HEK293T (cell line): ENCODE data around the gene HEATR5A.
"Not testable (repeated sequence)": the region's sequence is repeated elsewhere in the genome, so short reads cannot be mapped to it uniquely, and the experiment has no call there.

Experiments used
- CTCF ChIA-PET: fragments of 350-600 bp; formaldehyde crosslinking; extraction: SDS; loops from one replicate; lab custom pipeline; 2021; ENCODE audit warnings: antibody characterized with exemption, inconsistent platforms; lab: Yijun Ruan, JAX
- POLR2A ChIA-PET: fragments of 350-600 bp; formaldehyde crosslinking; extraction: SDS; loops from one replicate; lab custom pipeline; 2020; ENCODE audit warnings: antibody characterized with exemption, inconsistent platforms; lab: Yijun Ruan, JAX
- DNase-seq: peaks from one replicate; pipeline ENCODE4 v3.0.0; 2012; ENCODE audit warnings: mixed read lengths; ENCODE audit errors: extremely low spot score
- ARNT ChIP-seq: fragments of 450-650 bp; IDR thresholded peaks from 2 replicates; pipeline ENCODE4 v1.6.1; 2017; ENCODE audit warnings: mild to moderate bottlenecking
- BHLHE40 ChIP-seq: fragments of 450-650 bp; IDR thresholded peaks from 2 replicates; pipeline ENCODE4 v1.6.1; 2016; ENCODE audit warnings: mild to moderate bottlenecking, moderate library complexity, borderline replicate concordance
- CTBP1 ChIP-seq: fragments of 450-650 bp; IDR thresholded peaks from 2 replicates; pipeline ENCODE4 v1.6.1; 2016; ENCODE audit warnings: borderline replicate concordance
- ELF4 ChIP-seq: fragments of 450-650 bp; IDR thresholded peaks from 2 replicates; pipeline ENCODE4 v1.6.1; 2017; ENCODE audit warnings: antibody characterized with exemption
- FOXA1 ChIP-seq: fragments of 450-650 bp; IDR thresholded peaks from 2 replicates; pipeline ENCODE4 v1.6.1; 2016; ENCODE audit warnings: mild to moderate bottlenecking
- FOXK2 ChIP-seq: fragments of 450-650 bp; IDR thresholded peaks from 2 replicates; pipeline ENCODE4 v1.6.1; 2016; ENCODE audit warnings: mild to moderate bottlenecking
- FOXM1 ChIP-seq: fragments of 450-650 bp; IDR thresholded peaks from 2 replicates; pipeline ENCODE4 v1.6.1; 2017; ENCODE audit warnings: mild to moderate bottlenecking, borderline replicate concordance
- HDGF ChIP-seq: fragments of 450-650 bp; IDR thresholded peaks from 2 replicates; pipeline ENCODE4 v1.6.1; 2017; ENCODE audit warnings: antibody characterized with exemption, borderline replicate concordance
- L3MBTL2 ChIP-seq: fragments of 450-650 bp; conservative IDR thresholded peaks from 2 replicates; pipeline ENCODE4 v1.6.1; 2016; ENCODE audit warnings: mild to moderate bottlenecking
- LEF1 ChIP-seq: fragments of 450-650 bp; IDR thresholded peaks from 2 replicates; pipeline ENCODE4 v1.6.1; 2017; ENCODE audit warnings: mild to moderate bottlenecking, borderline replicate concordance
- NFRKB ChIP-seq: fragments of 450-650 bp; IDR thresholded peaks from 2 replicates; pipeline ENCODE4 v1.6.1; 2016; ENCODE audit warnings: mild to moderate bottlenecking, moderate library complexity
- SP1 ChIP-seq: fragments of 450-650 bp; IDR thresholded peaks from 2 replicates; pipeline ENCODE4 v1.6.1; 2017
- SUZ12 ChIP-seq: fragments of 450-650 bp; IDR thresholded peaks from 2 replicates; pipeline ENCODE4 v1.6.1; 2016; ENCODE audit warnings: mild to moderate bottlenecking
- TARDBP ChIP-seq: fragments of 450-650 bp; IDR thresholded peaks from 2 replicates; pipeline ENCODE4 v1.6.1; 2016
- ZNF384 ChIP-seq: fragments of 450-650 bp; IDR thresholded peaks from 2 replicates; pipeline ENCODE4 v1.6.1; 2016
- TF ChIP-seq, protein P1 (sequence below): fragments of 450-650 bp; IDR thresholded peaks from 2 replicates; pipeline ENCODE4 v1.6.1; 2016

HEATR5A gene

DNA sequence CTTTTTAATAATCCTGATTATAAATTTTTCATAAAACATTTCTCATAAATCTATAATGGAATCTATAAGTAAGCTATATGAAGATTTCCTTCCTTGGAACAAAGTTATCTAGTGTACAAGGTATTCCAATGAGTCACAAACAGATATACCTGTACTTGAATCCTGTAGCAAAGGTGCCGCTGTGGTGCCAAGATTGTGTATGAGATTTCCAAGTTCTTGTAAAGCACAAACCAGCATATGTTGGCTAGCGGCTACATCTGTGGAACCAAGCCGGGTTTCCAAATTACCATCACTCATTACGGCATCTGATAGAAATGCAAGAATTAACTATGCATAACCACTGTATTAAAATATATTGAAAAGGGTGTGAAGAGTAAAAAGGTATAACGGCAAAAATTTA is 34.1 kb downstream of the HEATR5A start:
- POLR2A ChIA-PET = no interaction called here
- no peak for DNase-seq
- CTCF ChIA-PET = interaction anchor here (0.6 to 1.1 kb wide), 2 partner anchors 19 to 28 kb away, joined by 3 to 4 read pairs; no protein-coding TSS in a partner anchor
- TF ChIP-seq SP1 (no peak), FOXK2 (no peak), ARNT (no peak), LEF1 (no peak), BHLHE40 (no peak), FOXM1 (no peak), ZNF384 (no peak)
- TF ChIP-seq, protein P1, sequence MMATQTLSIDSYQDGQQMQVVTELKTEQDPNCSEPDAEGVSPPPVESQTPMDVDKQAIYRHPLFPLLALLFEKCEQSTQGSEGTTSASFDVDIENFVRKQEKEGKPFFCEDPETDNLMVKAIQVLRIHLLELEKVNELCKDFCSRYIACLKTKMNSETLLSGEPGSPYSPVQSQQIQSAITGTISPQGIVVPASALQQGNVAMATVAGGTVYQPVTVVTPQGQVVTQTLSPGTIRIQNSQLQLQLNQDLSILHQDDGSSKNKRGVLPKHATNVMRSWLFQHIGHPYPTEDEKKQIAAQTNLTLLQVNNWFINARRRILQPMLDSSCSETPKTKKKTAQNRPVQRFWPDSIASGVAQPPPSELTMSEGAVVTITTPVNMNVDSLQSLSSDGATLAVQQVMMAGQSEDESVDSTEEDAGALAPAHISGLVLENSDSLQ = no peak

DNA sequence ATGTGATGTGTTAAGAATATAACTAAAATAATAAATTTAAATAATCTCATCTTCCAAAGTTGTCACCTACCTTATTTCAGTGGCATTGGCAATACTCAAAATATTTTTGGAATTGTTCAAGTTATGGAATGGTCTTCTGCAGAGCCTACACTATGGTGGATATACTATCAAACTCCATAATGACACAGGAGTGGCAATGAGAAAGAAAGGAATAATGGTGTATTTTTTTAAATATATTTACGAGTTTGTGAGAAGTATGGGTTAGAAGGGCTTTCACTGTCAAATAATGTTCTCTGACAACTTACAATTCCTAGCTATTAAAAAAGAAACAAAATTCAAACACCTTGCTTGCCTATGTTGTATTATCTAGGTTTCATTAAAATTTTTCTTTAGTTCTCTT is 38.1 kb downstream of the HEATR5A start:
- DNase-seq = no peak
- ChIA-PET POLR2A (no interaction called here), CTCF (no interaction called here)
- no peak for TF ChIP-seq L3MBTL2
- TF ChIP-seq FOXM1 = no peak
- no peak for TF ChIP-seq HDGF
- no peak for TF ChIP-seq NFRKB
- no peak for TF ChIP-seq ZNF384
- no peak for TF ChIP-seq TARDBP
- TF ChIP-seq FOXK2 = no peak

DNA sequence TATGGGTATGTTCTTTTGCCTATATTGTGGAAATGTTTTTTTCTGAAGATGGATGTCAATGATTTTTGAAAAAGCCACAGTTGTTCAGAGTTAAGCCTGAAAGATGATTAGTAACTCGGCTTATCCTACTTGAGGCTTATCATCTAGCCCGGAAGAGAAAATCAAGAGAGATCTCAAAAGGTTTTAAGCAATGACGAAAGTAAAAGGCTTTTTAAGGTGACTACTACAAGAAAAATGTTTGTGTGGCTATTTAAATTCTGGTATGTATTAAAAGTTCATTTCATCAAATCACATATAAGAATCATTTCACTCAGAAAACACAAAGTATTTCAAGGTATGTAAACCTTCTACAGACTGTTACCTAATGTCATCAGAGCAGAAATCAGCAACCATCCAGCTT is 40.2 kb downstream of the HEATR5A start:
- no peak for DNase-seq
- CTCF ChIA-PET = no interaction called here
- no peak for TF ChIP-seq FOXA1
- TF ChIP-seq ZNF384 = no peak
- TF ChIP-seq TARDBP = no peak
- TF ChIP-seq, protein P1 = no peak
- no peak for TF ChIP-seq NFRKB
- TF ChIP-seq SUZ12 = no peak
- no peak for TF ChIP-seq LEF1
- TF ChIP-seq FOXM1 = no peak
- TF ChIP-seq FOXK2 = no peak
- TF ChIP-seq BHLHE40 = no peak
- no peak for TF ChIP-seq HDGF
- TF ChIP-seq CTBP1 = no peak
- TF ChIP-seq ARNT = no peak
- no peak for TF ChIP-seq ELF4
- TF ChIP-seq L3MBTL2 = no peak
- TF ChIP-seq SP1 = no peak
- POLR2A ChIA-PET = no interaction called here

- DNase-seq, POLR2A ChIA-PET, CTCF ChIA-PET: not testable (repeated sequence)
Observed at GRCh38 chr14:31379125-31379947, 41.0 kb downstream of the HEATR5A start.

DNA sequence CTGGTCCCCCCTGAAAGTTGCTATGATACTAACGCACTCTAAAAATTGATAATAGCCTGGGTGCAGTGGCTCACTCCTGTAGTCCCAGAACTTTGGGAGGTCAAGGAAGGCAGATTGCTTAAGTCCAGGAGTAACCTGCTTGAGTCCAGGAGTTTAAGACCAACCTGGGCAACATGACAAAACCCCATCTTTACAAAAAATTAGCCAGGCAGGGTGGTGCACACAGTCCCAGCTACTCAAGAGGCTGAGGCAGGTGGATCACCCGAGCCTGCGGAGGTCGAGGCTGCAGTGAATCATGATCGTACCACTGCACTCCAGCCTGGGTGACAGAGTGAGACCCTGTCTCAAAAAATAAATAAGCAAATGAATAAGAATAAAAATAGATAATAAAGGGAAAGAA is 42.9 kb downstream of the HEATR5A start:
- TF ChIP-seq BHLHE40 (no peak), TARDBP (no peak), SUZ12 (no peak), FOXK2 (no peak), SP1 (no peak), ZNF384 (no peak), FOXM1 (no peak), ARNT (no peak), FOXA1 (no peak), CTBP1 (no peak), ELF4 (no peak)
- no peak for DNase-seq
- POLR2A ChIA-PET = no interaction called here
- CTCF ChIA-PET = interaction anchor here (0.5 kb wide), 1 partner anchor 719 kb away, joined by 5 read pairs; no protein-coding TSS in a partner anchor

DNA sequence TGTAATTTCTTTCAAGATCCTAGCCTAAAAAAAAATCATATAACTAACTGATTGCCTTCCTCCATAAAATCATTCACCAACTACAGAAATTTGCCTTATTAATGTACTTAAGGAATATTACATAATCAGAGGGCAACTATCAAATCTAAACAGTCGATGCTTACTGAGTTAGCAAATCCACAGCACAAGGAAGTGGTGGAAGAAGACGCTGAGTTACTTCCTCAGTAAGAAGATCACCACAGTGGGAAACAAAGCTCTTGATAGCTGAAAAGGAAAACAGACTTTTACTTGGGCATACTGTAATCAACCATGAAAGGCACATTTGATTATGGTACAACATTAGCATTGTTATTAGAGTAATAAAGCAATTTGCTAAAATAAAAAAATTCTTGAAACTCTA is 48.7 kb downstream of the HEATR5A start:
- ChIA-PET CTCF (no interaction called here), POLR2A (no interaction called here)
- no peak for TF ChIP-seq HDGF
- TF ChIP-seq, protein P1 = no peak
- no peak for TF ChIP-seq ELF4
- TF ChIP-seq ARNT = no peak
- TF ChIP-seq SUZ12 = no peak
- no peak for TF ChIP-seq ZNF384
- no peak for TF ChIP-seq NFRKB
- TF ChIP-seq FOXA1 = no peak
- no peak for TF ChIP-seq FOXK2
- no peak for TF ChIP-seq LEF1
- TF ChIP-seq L3MBTL2 = no peak
- no peak for TF ChIP-seq TARDBP
- no peak for DNase-seq
